Measurements from ENCODE around the gene CARTPT.

The CARTPT gene

DNA sequence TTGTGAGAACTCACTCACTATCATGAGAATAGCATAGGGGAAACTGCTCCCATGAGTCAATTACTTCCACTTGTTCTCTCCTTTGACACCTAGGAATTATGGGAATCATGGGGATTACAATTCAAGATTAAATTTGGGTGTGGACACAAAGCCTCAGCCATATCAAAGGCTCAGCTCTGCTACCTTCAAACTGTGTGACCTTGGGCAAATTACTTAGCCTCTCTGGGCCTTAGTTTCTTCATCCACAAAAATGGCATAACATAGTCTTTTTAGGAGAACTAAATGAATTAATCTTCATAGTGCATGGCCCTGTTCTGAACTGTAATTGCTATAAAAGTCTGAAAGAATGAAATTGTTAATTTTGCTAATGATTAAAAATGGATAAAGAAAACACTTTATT lies 18.3 kb upstream of the CARTPT start:
- Histone ChIP-seq H3K36me3 (ENCODE audit: control insufficient read depth in 1 of 2, insufficient read depth in 2 of 2, low read depth in 1 of 2, low read length in 2 of 2) (no peaks in the 10 kb centered on the region), H3K23ac (ENCODE audit: low read length in 2 of 2) (no peak overlapping the region), H3K9ac (ENCODE audit: low read length) (no peak overlapping the region), H3K4ac (ENCODE audit: low read depth in 1 of 2, low read length in 2 of 2) (no peak overlapping the region), H3K9me3 (ENCODE audit: control insufficient read depth, low read length) (peaks cover 4% of the 10 kb centered on the region), H3K18ac (ENCODE audit: low read depth in 1 of 2, low read length in 2 of 2) (no peak overlapping the region), H2BK12ac (ENCODE audit: low read length in 2 of 2) (no peak overlapping the region), H4K8ac (ENCODE audit: low read length) (no peak overlapping the region), H3K27ac (ENCODE audit: low read length, poor library complexity, severe bottlenecking) (no peak overlapping the region), H3K4me2 (ENCODE audit: low read length, poor library complexity, severe bottlenecking) (no peak overlapping the region), H2AK5ac (ENCODE audit: low read length, severe bottlenecking) (no peak overlapping the region), H3K14ac (ENCODE audit: low read length in 2 of 2) (no peak overlapping the region), H3K79me1 (replicated peaks; ENCODE audit: low read length, poor library complexity, severe bottlenecking) (no peaks in the 10 kb centered on the region), H3K4me1 (ENCODE audit: control insufficient read depth, insufficient read depth, low read depth, low read length) (no peaks in the 10 kb centered on the region), H2BK120ac (ENCODE audit: low read depth, low read length) (no peak overlapping the region), H3K27me3 (ENCODE audit: control insufficient read depth in 1 of 2, insufficient read depth in 1 of 2, low read length in 2 of 2) (peaks cover 21 to 48% of the 10 kb centered on the region in 2 experiments), H3K4me3 (ENCODE audit: insufficient read depth in 1 of 2, low read depth in 1 of 2, low read length in 2 of 2) (no peak overlapping the region), H2BK15ac (ENCODE audit: low read depth, poor library complexity, severe bottlenecking) (no peak overlapping the region), H4K91ac (ENCODE audit: low read length) (no peak overlapping the region), H2AFZ (ENCODE audit: low read depth, low read length) (no peak overlapping the region), H2BK5ac (ENCODE audit: low read depth, low read length, poor library complexity, severe bottlenecking) (no peak overlapping the region)
- no peak for DNase-seq

DNA sequence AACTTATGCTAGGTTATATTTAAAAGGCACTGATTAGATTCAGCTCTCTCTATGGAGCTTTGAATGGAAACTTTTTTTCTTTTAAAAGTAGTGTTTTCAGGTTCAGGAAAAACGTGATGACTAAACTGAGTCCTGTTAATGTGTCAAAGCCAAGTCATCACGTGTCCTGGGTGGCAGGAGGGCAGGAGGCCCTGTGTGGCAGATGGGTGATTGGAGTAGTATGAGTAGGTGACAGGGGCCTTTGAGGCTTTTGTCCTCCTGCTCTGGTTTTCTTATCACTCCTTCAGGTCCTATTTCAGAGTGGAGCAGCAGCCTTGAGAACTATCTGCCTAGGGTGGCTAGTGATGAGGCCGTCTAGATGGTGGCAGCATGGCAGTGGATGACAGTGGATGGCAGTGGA lies 17.7 kb upstream of the CARTPT start:
- no peak overlapping the region for H2AFZ ChIP-seq (ENCODE audit: low read depth, low read length)
- no peak overlapping the region for H4K91ac ChIP-seq (ENCODE audit: low read length)
- H3K36me3 ChIP-seq (ENCODE audit: control insufficient read depth in 1 of 2, insufficient read depth in 2 of 2, low read depth in 1 of 2, low read length in 2 of 2), result no peaks in the 10 kb centered on the region
- H3K9ac ChIP-seq (ENCODE audit: low read length), result no peak overlapping the region
- no peak overlapping the region for H2BK12ac ChIP-seq (ENCODE audit: low read length in 2 of 2)
- H3K14ac ChIP-seq (ENCODE audit: low read length in 2 of 2), result no peak overlapping the region
- H3K18ac ChIP-seq (ENCODE audit: low read depth in 1 of 2, low read length in 2 of 2), result no peak overlapping the region
- no peak overlapping the region for H2AK5ac ChIP-seq (ENCODE audit: low read length, severe bottlenecking)
- no peak overlapping the region for H3K23ac ChIP-seq (ENCODE audit: low read length in 2 of 2)
- H3K79me1 ChIP-seq (replicated peaks; ENCODE audit: low read length, poor library complexity, severe bottlenecking), result no peaks in the 10 kb centered on the region
- H2BK120ac ChIP-seq (ENCODE audit: low read depth, low read length), result no peak overlapping the region
- peaks cover 27 to 54% of the 10 kb centered on the region in 2 experiments for H3K27me3 ChIP-seq (ENCODE audit: control insufficient read depth in 1 of 2, insufficient read depth in 1 of 2, low read length in 2 of 2)
- H3K4ac ChIP-seq (ENCODE audit: low read depth in 1 of 2, low read length in 2 of 2), result no peak overlapping the region
- no peak overlapping the region for H3K4me3 ChIP-seq (ENCODE audit: insufficient read depth in 1 of 2, low read depth in 1 of 2, low read length in 2 of 2)
- no peak overlapping the region for H2BK5ac ChIP-seq (ENCODE audit: low read depth, low read length, poor library complexity, severe bottlenecking)
- H3K4me1 ChIP-seq (ENCODE audit: control insufficient read depth, insufficient read depth, low read depth, low read length), result no peaks in the 10 kb centered on the region
- 66% methylated on average over 3 of the region's 3 CpGs for WGBS
- H3K27ac ChIP-seq (ENCODE audit: low read length, poor library complexity, severe bottlenecking), result no peak overlapping the region
- H2BK15ac ChIP-seq (ENCODE audit: low read depth, poor library complexity, severe bottlenecking), result no peak overlapping the region
- H3K4me2 ChIP-seq (ENCODE audit: low read length, poor library complexity, severe bottlenecking), result no peak overlapping the region
- no peak overlapping the region for H4K8ac ChIP-seq (ENCODE audit: low read length)
- H3K9me3 ChIP-seq (ENCODE audit: control insufficient read depth, low read length), result peaks cover 4% of the 10 kb centered on the region
- no peak for DNase-seq

DNA sequence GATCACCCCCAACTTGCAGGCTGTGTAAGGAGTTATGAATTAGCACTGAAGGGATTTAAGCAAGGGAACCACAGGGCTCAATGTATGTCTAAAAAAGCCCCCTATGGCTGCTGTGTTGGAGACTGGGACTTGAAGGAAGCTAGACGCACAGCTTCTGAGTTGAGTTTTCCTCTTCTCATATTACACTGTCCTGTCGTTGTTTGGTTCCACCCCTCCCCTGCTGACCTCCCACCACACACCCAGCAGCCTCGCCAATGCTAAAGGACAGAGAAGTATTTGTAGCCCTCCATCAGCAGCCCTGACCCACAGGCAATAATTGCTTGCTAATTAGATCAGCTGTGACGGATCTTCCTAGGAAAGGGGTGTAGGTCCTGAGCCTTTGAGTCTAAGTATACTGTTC lies 15.1 kb upstream of the CARTPT start:
- no peak overlapping the region for H3K9ac ChIP-seq (ENCODE audit: low read length)
- no peak overlapping the region for H3K4me2 ChIP-seq (ENCODE audit: low read length, poor library complexity, severe bottlenecking)
- peaks cover 7% of the 10 kb centered on the region for H3K9me3 ChIP-seq (ENCODE audit: control insufficient read depth, low read length)
- no peak overlapping the region for H2AK5ac ChIP-seq (ENCODE audit: low read length, severe bottlenecking)
- H3K14ac ChIP-seq (ENCODE audit: low read length in 2 of 2), result no peak overlapping the region
- no peaks in the 10 kb centered on the region for H3K4me1 ChIP-seq (ENCODE audit: control insufficient read depth, insufficient read depth, low read depth, low read length)
- H3K79me1 ChIP-seq (replicated peaks; ENCODE audit: low read length, poor library complexity, severe bottlenecking), result no peaks in the 10 kb centered on the region
- H2BK120ac ChIP-seq (ENCODE audit: low read depth, low read length), result no peak overlapping the region
- H4K91ac ChIP-seq (ENCODE audit: low read length), result no peak overlapping the region
- no peak overlapping the region for H4K8ac ChIP-seq (ENCODE audit: low read length)
- no peak overlapping the region for H2AFZ ChIP-seq (ENCODE audit: low read depth, low read length)
- H2BK15ac ChIP-seq (ENCODE audit: low read depth, poor library complexity, severe bottlenecking), result no peak overlapping the region
- H3K27ac ChIP-seq (ENCODE audit: low read length, poor library complexity, severe bottlenecking), result no peak overlapping the region
- WGBS, result 17% methylated on average over 4 of the region's 4 CpGs
- no peak overlapping the region for H2BK12ac ChIP-seq (ENCODE audit: low read length in 2 of 2)
- no peak overlapping the region for H3K23ac ChIP-seq (ENCODE audit: low read length in 2 of 2)
- no peak overlapping the region for H3K4me3 ChIP-seq (ENCODE audit: insufficient read depth in 1 of 2, low read depth in 1 of 2, low read length in 2 of 2)
- no peak overlapping the region for H3K4ac ChIP-seq (ENCODE audit: low read depth in 1 of 2, low read length in 2 of 2)
- DNase-seq, result no peak
- H3K18ac ChIP-seq (ENCODE audit: low read depth in 1 of 2, low read length in 2 of 2), result no peak overlapping the region
- no peaks in the 10 kb centered on the region for H3K36me3 ChIP-seq (ENCODE audit: control insufficient read depth in 1 of 2, insufficient read depth in 2 of 2, low read depth in 1 of 2, low read length in 2 of 2)
- H3K27me3 ChIP-seq (ENCODE audit: control insufficient read depth in 1 of 2, insufficient read depth in 1 of 2, low read length in 2 of 2), result peaks cover 41 to 77% of the 10 kb centered on the region in 2 experiments
- no peak overlapping the region for H2BK5ac ChIP-seq (ENCODE audit: low read depth, low read length, poor library complexity, severe bottlenecking)

DNA sequence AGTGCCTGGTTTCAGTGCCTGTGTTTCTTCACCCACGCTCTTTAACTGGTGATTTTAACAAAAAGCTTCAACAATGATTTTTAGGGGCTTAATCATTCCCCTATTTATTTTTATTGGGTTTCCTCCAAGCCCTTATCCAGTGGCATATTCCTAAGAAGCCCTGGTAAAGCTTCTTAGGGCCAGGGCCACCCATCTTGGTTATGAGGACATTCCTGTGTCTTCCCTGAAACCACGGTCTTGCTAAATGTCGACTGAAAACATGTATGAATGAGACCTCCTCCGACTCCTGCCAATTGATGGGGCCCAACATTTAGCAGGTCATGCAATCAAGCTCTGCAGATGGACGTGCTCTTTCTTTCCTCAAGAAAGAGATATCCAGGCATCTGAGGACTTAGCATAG lies 13.7 kb upstream of the CARTPT start:
- Histone ChIP-seq H3K4ac (ENCODE audit: low read depth in 1 of 2, low read length in 2 of 2) (no peak overlapping the region), H3K23ac (ENCODE audit: low read length in 2 of 2) (no peak overlapping the region), H3K9me3 (ENCODE audit: control insufficient read depth, low read length) (peaks cover 7% of the 10 kb centered on the region), H3K9ac (ENCODE audit: low read length) (no peak overlapping the region), H3K27me3 (ENCODE audit: control insufficient read depth in 1 of 2, insufficient read depth in 1 of 2, low read length in 2 of 2) (peaks cover 50 to 75% of the 10 kb centered on the region in 2 experiments), H2AFZ (ENCODE audit: low read depth, low read length) (no peak overlapping the region), H3K36me3 (ENCODE audit: control insufficient read depth in 1 of 2, insufficient read depth in 2 of 2, low read depth in 1 of 2, low read length in 2 of 2) (no peaks in the 10 kb centered on the region), H2BK12ac (ENCODE audit: low read length in 2 of 2) (no peak overlapping the region), H3K18ac (ENCODE audit: low read depth in 1 of 2, low read length in 2 of 2) (no peak overlapping the region), H3K14ac (ENCODE audit: low read length in 2 of 2) (no peak overlapping the region), H2BK120ac (ENCODE audit: low read depth, low read length) (no peak overlapping the region), H2BK5ac (ENCODE audit: low read depth, low read length, poor library complexity, severe bottlenecking) (no peak overlapping the region), H3K27ac (ENCODE audit: low read length, poor library complexity, severe bottlenecking) (no peak overlapping the region), H3K4me1 (ENCODE audit: control insufficient read depth, insufficient read depth, low read depth, low read length) (no peaks in the 10 kb centered on the region), H2AK5ac (ENCODE audit: low read length, severe bottlenecking) (no peak overlapping the region), H3K79me1 (replicated peaks; ENCODE audit: low read length, poor library complexity, severe bottlenecking) (no peaks in the 10 kb centered on the region), H3K4me3 (ENCODE audit: insufficient read depth in 1 of 2, low read depth in 1 of 2, low read length in 2 of 2) (no peak overlapping the region), H4K8ac (ENCODE audit: low read length) (no peak overlapping the region), H4K91ac (ENCODE audit: low read length) (no peak overlapping the region), H2BK15ac (ENCODE audit: low read depth, poor library complexity, severe bottlenecking) (no peak overlapping the region), H3K4me2 (ENCODE audit: low read length, poor library complexity, severe bottlenecking) (no peak overlapping the region)
- DNase-seq, result no peak
- WGBS, result 71% methylated on average over 5 of the region's 5 CpGs

Data from mesenchymal stem cell (in vitro differentiated cells and primary cell).